Nephron (organoid): ENCODE measurements around the gene CDK15.

Source experiments
- H3K27ac Mint-ChIP-seq, 3 experiments: 2 replicates each; pipeline ENCODE4 v1.8.0; 2020; ENCODE audit warnings: mixed read lengths in 3 of 3, mild to moderate bottlenecking in 2 of 3, moderate library complexity in 1 of 3
- H3K27me3 Mint-ChIP-seq: 2 replicates; pipeline ENCODE4 v1.8.0; 2021; ENCODE audit warnings: low read depth, mild to moderate bottlenecking, moderate library complexity, mixed read lengths
- H3K36me3 Mint-ChIP-seq: 2 replicates; pipeline ENCODE4 v1.8.0; 2020; ENCODE audit warnings: low read depth, mixed read lengths
- H3K4me1 Mint-ChIP-seq: 2 replicates; pipeline ENCODE4 v1.8.0; 2020; ENCODE audit warnings: mixed read lengths
- H3K4me3 Mint-ChIP-seq, 3 experiments: 2 replicates each; pipeline ENCODE4 v1.8.0; 2020; ENCODE audit warnings: mild to moderate bottlenecking in 3 of 3, mixed read lengths in 3 of 3, moderate library complexity in 2 of 3
- H3K9me3 Mint-ChIP-seq: 2 replicates; pipeline ENCODE4 v1.8.0; 2020; ENCODE audit warnings: mixed read lengths
- CTCF ChIP-seq, 3 experiments: fragments of 200-600 bp; sonication (generic); IDR thresholded peaks; one replicate each; pipeline ENCODE4 v1.5.0; 2021; ENCODE audit warnings: antibody characterized with exemption in 3 of 3; ENCODE audit not compliant: unreplicated experiment in 3 of 3

Gene CDK15

DNA sequence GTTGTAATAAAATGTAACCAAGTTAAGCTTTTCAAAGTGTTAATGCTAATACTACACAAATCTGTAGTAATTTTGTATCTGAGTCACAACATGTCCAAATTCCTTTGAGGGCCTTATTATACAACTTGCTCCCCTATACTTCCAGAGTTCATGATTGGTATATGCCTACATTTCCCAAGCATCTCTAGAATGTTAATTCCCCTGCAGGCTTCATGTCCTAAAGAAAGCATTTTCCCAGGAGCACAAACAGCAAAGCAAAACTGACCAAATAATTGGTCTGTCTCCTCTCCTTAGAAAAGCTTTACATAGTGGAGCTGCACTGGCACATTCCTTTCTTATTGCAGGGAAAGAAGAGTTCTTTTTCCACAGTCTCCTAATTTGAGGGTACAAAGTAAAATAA is 29.3 kb upstream of the CDK15 start:
- Mint-ChIP-seq H3K4me1 (peaks cover 29% of the 10 kb centered on the region), H3K9me3 (no peaks in the 10 kb centered on the region), H3K36me3 (no peaks in the 10 kb centered on the region), H3K4me3 (peak overlapping the region in 1 of 3 experiments; percentile 12), H3K27ac (no peak overlapping the region), H3K27me3 (no peaks in the 10 kb centered on the region)
- TF ChIP-seq CTCF (IDR thresholded peaks at IDR 0.05; ENCODE audit: unreplicated experiment in 3 of 3) = no peak

DNA sequence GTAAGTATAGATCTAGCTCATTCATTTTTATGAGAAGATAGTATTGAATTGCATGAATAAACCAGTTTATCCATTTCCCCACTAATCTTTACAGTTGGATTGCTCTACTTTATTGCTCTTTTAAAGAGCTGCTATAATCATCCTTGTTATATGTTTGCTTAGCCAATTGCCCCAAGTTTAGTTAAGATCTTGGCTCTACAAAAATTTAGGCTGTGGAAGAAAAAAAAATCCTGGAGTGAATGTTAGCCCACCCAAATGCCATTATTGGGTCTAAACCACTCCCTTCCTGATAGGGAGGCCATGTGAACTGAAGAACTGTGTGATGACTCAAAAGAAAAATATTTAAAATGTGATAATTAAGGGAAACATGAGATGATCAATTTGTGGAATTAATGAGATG is 28.5 kb upstream of the CDK15 start:
- Mint-ChIP-seq H3K4me1 (peaks cover 29% of the 10 kb centered on the region), H3K27ac (no peak overlapping the region), H3K9me3 (no peaks in the 10 kb centered on the region), H3K4me3 (peak overlapping the region in 2 of 3 experiments; percentile 9 to 69), H3K27me3 (no peaks in the 10 kb centered on the region), H3K36me3 (no peaks in the 10 kb centered on the region)
- no peak for TF ChIP-seq CTCF (IDR thresholded peaks at IDR 0.05; ENCODE audit: unreplicated experiment in 3 of 3)

- no peaks in the 10 kb centered on the region for H3K36me3 Mint-ChIP-seq
- no peaks in the 10 kb centered on the region for H3K9me3 Mint-ChIP-seq
- H3K4me1 Mint-ChIP-seq = peaks cover 29% of the 10 kb centered on the region
- H3K4me3 Mint-ChIP-seq = peak overlapping the region; percentile 88 to 94 (median 89)
- no peak for TF ChIP-seq CTCF (IDR thresholded peaks at IDR 0.05; ENCODE audit: unreplicated experiment in 3 of 3)
- no peaks in the 10 kb centered on the region for H3K27me3 Mint-ChIP-seq
- H3K27ac Mint-ChIP-seq = peak overlapping the region; percentile 80 to 93 (median 87)
These were observed 26.2 kb upstream of the CDK15 start for GRCh38 chr2:201779901-201780673.

DNA sequence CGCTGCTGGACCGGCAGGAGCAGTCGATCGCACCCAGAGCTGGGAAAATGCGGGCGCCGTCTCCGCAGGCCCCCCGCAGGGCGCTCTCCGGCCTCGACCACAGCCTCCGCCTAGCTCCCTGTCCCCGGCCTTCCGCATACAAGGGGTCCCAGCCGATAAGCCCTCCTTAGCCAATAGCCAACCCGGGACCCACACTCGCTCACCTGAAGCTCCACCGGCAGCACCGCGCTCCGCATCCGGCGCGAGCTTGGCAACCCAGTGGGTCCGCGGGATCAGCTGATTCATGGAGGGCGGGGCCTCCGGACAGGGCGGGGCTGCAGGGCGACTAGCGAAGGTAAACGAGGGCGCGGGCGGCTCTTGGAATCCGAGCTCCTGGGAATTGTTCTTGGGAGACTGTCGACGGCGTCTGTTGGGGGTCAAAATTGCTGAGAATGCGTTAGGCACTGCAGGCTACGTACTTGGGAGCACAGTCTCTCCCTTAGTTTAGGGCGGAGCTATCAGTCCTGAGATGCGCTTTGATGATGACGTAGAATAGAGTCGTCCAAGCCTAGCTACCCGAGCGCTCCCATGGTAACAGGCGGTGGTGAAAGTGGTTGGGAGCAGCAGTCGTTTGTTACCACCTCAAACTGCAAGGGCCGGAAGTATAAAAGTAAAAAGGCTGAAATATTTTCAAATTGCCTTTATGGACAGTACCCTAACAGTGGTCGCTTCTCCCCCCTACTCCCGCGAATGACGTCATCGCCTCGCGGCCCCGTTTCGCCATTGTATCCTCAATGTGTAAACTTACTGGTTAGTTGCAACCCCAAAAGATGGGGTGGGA is 25.5 kb upstream of the CDK15 start, which contains the start of gene ALS2:
ALS2 (minus strand) TSS at position 260 of the 820 bp plus-strand sequence. CDS start 12,048 bp downstream, outside the sequence.
- H3K4me3 Mint-ChIP-seq = peak within 1 kb of the TSS; percentile 88 to 94 (median 89)
- TF ChIP-seq CTCF (IDR thresholded peaks at IDR 0.05; ENCODE audit: unreplicated experiment in 3 of 3) = no peak

DNA sequence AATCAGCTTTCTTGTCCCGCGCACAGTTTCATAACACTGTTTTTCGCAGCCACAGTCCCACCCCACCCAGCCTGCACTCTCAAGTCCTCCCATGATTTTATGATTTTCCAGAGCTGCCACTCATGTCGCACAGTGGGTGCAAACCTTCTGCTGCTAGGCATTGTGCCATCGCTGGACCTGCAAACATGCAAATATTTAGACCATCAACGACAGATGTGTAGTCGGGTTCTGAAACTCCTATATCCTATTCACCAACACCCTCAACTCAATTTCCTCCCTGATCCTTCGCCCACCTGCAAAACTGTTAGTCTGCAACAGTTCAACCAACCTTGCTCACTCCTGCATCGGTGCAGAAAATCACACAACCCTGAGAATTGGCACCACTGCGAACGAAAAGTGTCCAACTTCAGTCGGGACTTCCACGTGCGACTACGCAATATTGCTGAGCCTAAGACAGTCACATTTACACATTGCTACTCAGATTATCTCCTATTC is 24.7 kb upstream of the CDK15 start:
- Mint-ChIP-seq H3K27me3 (no peaks in the 10 kb centered on the region), H3K9me3 (no peaks in the 10 kb centered on the region), H3K4me1 (peaks cover 29% of the 10 kb centered on the region), H3K4me3 (peak overlapping the region; percentile 88 to 94 (median 89)), H3K27ac (peak overlapping the region; percentile 80 to 93 (median 91)), H3K36me3 (no peaks in the 10 kb centered on the region)
- TF ChIP-seq CTCF (IDR thresholded peaks at IDR 0.05; ENCODE audit: unreplicated experiment in 3 of 3) = no peak

More for the DNA sequence above, 25.5 kb upstream of the CDK15 start, which contains the start of gene ALS2:
- peak within 1 kb of the TSS; percentile 80 to 93 (median 91) for H3K27ac Mint-ChIP-seq
- H3K27me3 Mint-ChIP-seq = no peaks in the 10 kb centered on the region
- no peaks in the 10 kb centered on the region for H3K9me3 Mint-ChIP-seq
- H3K4me1 Mint-ChIP-seq = peaks cover 29% of the 10 kb centered on the region
- no peaks in the 10 kb centered on the region for H3K36me3 Mint-ChIP-seq
